PC-9 (cell line): ENCODE data around the gene RAPGEF6. TPM values are rescaled to one million over a fixed set of nuclear protein-coding genes. Genes with fewer than 3 reads are reported as not detected.
"Not testable (repeated sequence)": the region's sequence is repeated elsewhere in the genome, so short reads cannot be mapped to it uniquely, and the experiment has no call there.

Source experiments
- BruUV-seq: library from RNA; stranded (reverse); fragments of 400-500 nt; replicated peaks from 2 replicates; lab custom pipeline; 2021; lab: Mats Ljungman, UMichigan
- CTCF ChIA-PET: fragments of 300-600 bp; sonication (Branson Sonifier 250); formaldehyde crosslinking; loops from one replicate; lab custom pipeline; 2022; ENCODE audit warnings: antibody characterized with exemption; lab: Charles Lee
- POLR2A ChIA-PET: fragments of 300-600 bp; sonication (Branson Sonifier 250); formaldehyde crosslinking; loops from one replicate; lab custom pipeline; 2022; ENCODE audit warnings: antibody characterized with exemption; ENCODE audit not compliant: unreplicated experiment; lab: Charles Lee
- DNase-seq, 2 experiments: peaks; one replicate each; pipeline versions ENCODE4 v3.0.0 to v3.0.0-alpha.2; 2015 to 2022; ENCODE audit warnings: mixed read lengths in 1 of 2
- H2AFZ ChIP-seq: fragments of 200-600 bp; sonication (generic); 2 replicates; pipeline ENCODE4 v1.8.1; 2017; ENCODE audit warnings: antibody characterized with exemption
- H3F3A ChIP-seq: fragments of 200-600 bp; sonication (generic); 2 replicates; pipeline ENCODE4 v1.8.1; 2017; ENCODE audit warnings: antibody characterized with exemption, mild to moderate bottlenecking, low read depth; ENCODE audit not compliant: insufficient read depth
- H3K27ac ChIP-seq: fragments of 200-600 bp; sonication (generic); 2 replicates; pipeline ENCODE4 v1.6.1; 2016; ENCODE audit warnings: mixed run types
- H3K27me3 ChIP-seq: fragments of 200-600 bp; sonication (generic); 2 replicates; pipeline ENCODE4 v1.6.1; 2016; ENCODE audit warnings: low read depth, mixed run types; ENCODE audit not compliant: insufficient read depth
- H3K36me3 ChIP-seq: fragments of 200-600 bp; sonication (generic); 2 replicates; pipeline ENCODE4 v1.6.1; 2016; ENCODE audit warnings: low read depth, mixed run types
- H3K4me1 ChIP-seq: fragments of 200-600 bp; sonication (generic); replicated peaks from 2 replicates; pipeline ENCODE4 v1.6.1; 2016; ENCODE audit warnings: mixed run types; ENCODE audit not compliant: insufficient read depth
- H3K4me2 ChIP-seq: fragments of 200-600 bp; sonication (generic); 2 replicates; pipeline ENCODE4 v1.6.1; 2017; ENCODE audit warnings: mixed run types
- H3K4me3 ChIP-seq: fragments of 200-600 bp; sonication (generic); 2 replicates; pipeline ENCODE4 v1.6.1; 2016; ENCODE audit warnings: mixed run types
- H3K79me2 ChIP-seq: fragments of 200-600 bp; sonication (generic); 2 replicates; pipeline ENCODE4 v1.6.1; 2017; ENCODE audit warnings: low read depth, mixed run types
- H3K9me2 ChIP-seq: fragments of 200-600 bp; sonication (generic); 2 replicates; pipeline ENCODE4 v1.8.1; 2017; ENCODE audit warnings: mild to moderate bottlenecking; ENCODE audit not compliant: insufficient read depth
- H3K9me3 ChIP-seq: fragments of 200-600 bp; sonication (generic); 2 replicates; pipeline ENCODE4 v1.8.1; 2016; ENCODE audit warnings: low read depth; ENCODE audit not compliant: insufficient read depth
- H4K20me1 ChIP-seq: fragments of 200-600 bp; sonication (generic); 2 replicates; pipeline ENCODE4 v1.8.1; 2017; ENCODE audit not compliant: insufficient read depth
- EZH2 ChIP-seq: fragments of 200-600 bp; sonication (generic); IDR thresholded peaks from 2 replicates; pipeline ENCODE4 v1.8.0; 2017; ENCODE audit warnings: antibody characterized with exemption, low read depth
- intact Hi-C: fragments of 100-400 bp; cut with micrococcal nuclease; formaldehyde crosslinking; loops from one replicate; pipeline ENCODE4 v1.10.0; 2022; ENCODE audit not compliant: unreplicated experiment
- total RNA-seq: library from RNA; stranded (reverse); gene quantifications from 2 replicates; pipeline ENCODE4 v1.2.3, GENCODE V29; 2021
- TF ChIP-seq, protein P1 (sequence below): fragments of 200-600 bp; sonication (generic); conservative IDR thresholded peaks from 2 replicates; pipeline ENCODE4 v1.6.1; 2017; ENCODE audit warnings: mixed run types, antibody characterized with exemption, mild to moderate bottlenecking, moderate library complexity

The RAPGEF6 gene
- total RNA-seq, 1 experiment from 2014 or later: 17.1 TPM

DNA sequence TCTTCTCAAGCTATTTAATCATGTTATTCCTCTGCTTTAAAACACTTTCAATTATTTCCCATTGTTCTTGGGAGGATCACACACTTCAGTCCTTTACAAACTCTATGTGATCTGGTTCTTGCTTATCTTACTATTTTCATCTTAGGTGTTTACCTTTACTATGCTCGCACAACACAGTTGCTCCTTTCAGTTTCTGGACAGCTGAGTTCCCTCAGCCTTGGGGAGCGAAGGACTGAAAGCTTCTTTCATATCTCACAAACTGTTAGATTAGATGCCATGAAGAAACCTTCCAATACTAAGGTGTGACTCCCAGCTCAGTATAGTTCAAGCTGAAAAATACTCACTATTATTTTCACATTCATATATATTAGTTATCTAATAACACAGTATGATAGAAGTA, 253.3 kb downstream of the RAPGEF6 start:
- no TSS peak for BruUV-seq
- CTCF ChIA-PET: interaction anchor here (0.6 kb wide), 2 partner anchors 106 to 271 kb away, joined by 4 to 6 read pairs; no protein-coding TSS in a partner anchor
- intact Hi-C loops: loop anchor here (2.0 kb wide), 1 partner anchor 117 kb away; the partner anchor contains the start of gene CDC42SE2

DNA sequence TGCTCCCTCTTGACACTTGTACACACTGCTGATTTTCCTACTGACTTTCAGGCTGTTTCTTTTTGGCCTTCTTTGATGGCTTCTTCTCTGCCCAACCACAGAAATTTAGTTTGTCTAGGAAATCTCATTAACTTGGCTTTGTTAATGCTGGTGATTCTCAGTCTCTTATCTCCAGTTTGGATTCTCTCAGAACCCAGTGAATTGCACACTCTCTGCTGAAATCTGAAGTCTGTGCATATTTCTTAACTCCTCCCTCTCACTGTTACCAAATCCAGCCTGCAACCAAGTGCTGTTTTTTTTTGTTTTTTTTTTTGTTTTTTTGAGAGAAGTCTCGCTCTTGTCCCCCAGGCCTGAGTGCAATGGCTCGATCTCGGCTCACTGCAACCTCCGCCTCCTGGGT, 254.0 kb downstream of the RAPGEF6 start:
- no peak overlapping the region for H3K4me2 ChIP-seq
- H3K4me1 ChIP-seq: no peaks in the 10 kb centered on the region
- no peak overlapping the region for H3K4me3 ChIP-seq
- no peaks in the 10 kb centered on the region for H3K36me3 ChIP-seq
- no peak overlapping the region for H3K27ac ChIP-seq
- H2AFZ ChIP-seq: no peak overlapping the region
- intact Hi-C loops: no loop called here
- ChIA-PET POLR2A (no interaction called here), CTCF (interaction anchor here (0.6 kb wide), 1 partner anchor 270 kb away, joined by 6 read pairs; no protein-coding TSS in a partner anchor)
- no peaks in the 10 kb centered on the region; the same call in 1 of the 2 replicates for H4K20me1 ChIP-seq
- no peaks in the 10 kb centered on the region for H3K9me3 ChIP-seq
- no TSS peak for BruUV-seq
- DNase-seq: no peak
- no peaks in the 10 kb centered on the region for H3K27me3 ChIP-seq
- H3F3A ChIP-seq: peaks cover 8% of the 10 kb centered on the region; the same call in 1 of the 2 replicates
- no peaks in the 10 kb centered on the region for H3K9me2 ChIP-seq
- H3K79me2 ChIP-seq: 0 out of 2 replicates have a peak, but pooled peaks cover 2% of the 10 kb centered on the region
- TF ChIP-seq, protein P1, sequence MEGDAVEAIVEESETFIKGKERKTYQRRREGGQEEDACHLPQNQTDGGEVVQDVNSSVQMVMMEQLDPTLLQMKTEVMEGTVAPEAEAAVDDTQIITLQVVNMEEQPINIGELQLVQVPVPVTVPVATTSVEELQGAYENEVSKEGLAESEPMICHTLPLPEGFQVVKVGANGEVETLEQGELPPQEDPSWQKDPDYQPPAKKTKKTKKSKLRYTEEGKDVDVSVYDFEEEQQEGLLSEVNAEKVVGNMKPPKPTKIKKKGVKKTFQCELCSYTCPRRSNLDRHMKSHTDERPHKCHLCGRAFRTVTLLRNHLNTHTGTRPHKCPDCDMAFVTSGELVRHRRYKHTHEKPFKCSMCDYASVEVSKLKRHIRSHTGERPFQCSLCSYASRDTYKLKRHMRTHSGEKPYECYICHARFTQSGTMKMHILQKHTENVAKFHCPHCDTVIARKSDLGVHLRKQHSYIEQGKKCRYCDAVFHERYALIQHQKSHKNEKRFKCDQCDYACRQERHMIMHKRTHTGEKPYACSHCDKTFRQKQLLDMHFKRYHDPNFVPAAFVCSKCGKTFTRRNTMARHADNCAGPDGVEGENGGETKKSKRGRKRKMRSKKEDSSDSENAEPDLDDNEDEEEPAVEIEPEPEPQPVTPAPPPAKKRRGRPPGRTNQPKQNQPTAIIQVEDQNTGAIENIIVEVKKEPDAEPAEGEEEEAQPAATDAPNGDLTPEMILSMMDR: no peak
- no peak for TF ChIP-seq EZH2

More for the DNA sequence above, 253.3 kb downstream of the RAPGEF6 start:
- Histone ChIP-seq H3K27ac (no peak overlapping the region), H3K4me1 (peaks cover 4% of the 10 kb centered on the region; the same call in 1 of the 2 replicates), H3K9me2 (no peaks in the 10 kb centered on the region), H3K4me3 (no peak overlapping the region), H2AFZ (no peak overlapping the region), H3F3A (peaks cover 16% of the 10 kb centered on the region; the same call in 1 of the 2 replicates), H3K9me3 (no peaks in the 10 kb centered on the region), H3K4me2 (no peak overlapping the region), H3K27me3 (no peaks in the 10 kb centered on the region), H3K79me2 (0 out of 2 replicates have a peak, but pooled peaks cover 2% of the 10 kb centered on the region), H4K20me1 (no peaks in the 10 kb centered on the region; the same call in 1 of the 2 replicates), H3K36me3 (no peaks in the 10 kb centered on the region)
- POLR2A ChIA-PET: interaction anchor here (0.7 kb wide), 1 partner anchor 118 kb away, joined by 3 read pairs; the partner anchor contains the start of gene CDC42SE2
- TF ChIP-seq, protein P1: no peak
- TF ChIP-seq EZH2: no peak
- no peak for DNase-seq

DNA sequence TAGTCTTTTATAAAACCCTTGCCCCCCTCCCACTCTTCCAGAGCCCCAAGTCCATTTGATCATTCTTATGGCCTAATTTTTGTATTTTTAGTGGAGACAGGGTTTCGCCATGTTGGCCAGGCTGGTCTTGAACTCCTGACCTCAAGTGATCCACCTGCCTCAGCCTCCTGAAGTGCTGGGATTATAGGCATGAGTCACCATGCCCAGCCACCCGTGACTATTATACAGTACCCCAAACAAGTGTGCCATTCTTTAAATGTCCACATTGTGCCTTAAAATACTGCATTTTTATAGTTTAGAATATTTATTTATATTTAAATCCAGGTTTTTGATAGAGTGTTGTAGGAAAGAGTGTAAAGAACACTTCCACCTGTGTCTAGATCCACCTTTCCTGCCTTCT, 254.8 kb downstream of the RAPGEF6 start:
- H3K9me3 ChIP-seq, H3K79me2 ChIP-seq, BruUV-seq, H3F3A ChIP-seq, intact Hi-C loops, H2AFZ ChIP-seq, H3K36me3 ChIP-seq, H3K27me3 ChIP-seq, DNase-seq, H4K20me1 ChIP-seq, CTCF ChIA-PET, H3K4me1 ChIP-seq, H3K4me3 ChIP-seq, H3K27ac ChIP-seq, H3K9me2 ChIP-seq, POLR2A ChIA-PET, H3K4me2 ChIP-seq: not testable (repeated sequence)
